ENCODE measurements around the gene GNG8. TPM values are rescaled to one million over a fixed set of nuclear protein-coding genes. Genes with fewer than 3 reads are reported as not detected.

GNG8 gene
- total RNA-seq, 1 donor from 2014 or later: 13.3 TPM

GRCh38 chr19:46608178-46608577 is 27.8 kb downstream of the GNG8 start:
- Mint-ChIP-seq H3K4me3 (no peak overlapping the region), H3K4me1 (peaks cover 41% of the 10 kb centered on the region)

DNA sequence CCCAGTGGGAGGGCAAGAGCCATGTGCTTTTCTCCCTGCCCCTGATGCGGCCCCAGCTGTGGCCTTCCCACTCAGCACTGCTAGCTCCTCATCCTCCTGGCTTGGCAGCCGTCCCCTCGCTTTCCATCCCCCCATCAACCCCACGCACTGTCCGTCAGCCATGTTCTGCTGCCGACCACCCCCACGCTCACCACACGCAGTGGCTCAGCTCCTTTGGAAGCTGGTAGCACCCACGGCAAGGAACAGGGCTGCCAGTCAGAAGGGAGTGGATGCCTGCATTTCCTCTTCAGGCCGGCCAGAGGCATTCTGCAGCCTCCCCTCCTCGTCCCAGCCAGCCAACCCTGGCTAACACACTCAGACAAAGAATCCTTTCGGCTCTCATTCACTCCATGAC is 28.6 kb downstream of the GNG8 start:
- intact Hi-C loops (cut with micrococcal nuclease): no loop called here
- Mint-ChIP-seq H3K4me3 (no peak overlapping the region), H3K9me3 (no peaks in the 10 kb centered on the region), H3K27me3 (no peaks in the 10 kb centered on the region), H3K4me1 (peaks cover 43% of the 10 kb centered on the region), H3K27ac (no peak overlapping the region), H3K36me3 (ENCODE audit: low read depth) (peaks cover 64% of the 10 kb centered on the region)
- no peak for DNase-seq

More at GRCh38 chr19:46608178-46608577, 27.8 kb downstream of the GNG8 start:
- no peak for DNase-seq
- intact Hi-C loops (cut with micrococcal nuclease): no loop called here
- Mint-ChIP-seq H3K27me3 (no peaks in the 10 kb centered on the region), H3K36me3 (ENCODE audit: low read depth) (peaks cover 60% of the 10 kb centered on the region), H3K9me3 (no peaks in the 10 kb centered on the region), H3K27ac (no peak overlapping the region)

GRCh38 chr19:46606681-46607447 is 29.1 kb downstream of the GNG8 start:
- H3K4me1 Mint-ChIP-seq: peaks cover 37% of the 10 kb centered on the region
- H3K27me3 Mint-ChIP-seq: no peaks in the 10 kb centered on the region
- peak overlapping the region; percentile 3 for H3K27ac Mint-ChIP-seq
- peaks cover 70% of the 10 kb centered on the region for H3K36me3 Mint-ChIP-seq (ENCODE audit: low read depth)
- intact Hi-C loops (cut with micrococcal nuclease): no loop called here
- no peak for DNase-seq
- H3K4me3 Mint-ChIP-seq: no peak overlapping the region
- no peaks in the 10 kb centered on the region for H3K9me3 Mint-ChIP-seq

DNA sequence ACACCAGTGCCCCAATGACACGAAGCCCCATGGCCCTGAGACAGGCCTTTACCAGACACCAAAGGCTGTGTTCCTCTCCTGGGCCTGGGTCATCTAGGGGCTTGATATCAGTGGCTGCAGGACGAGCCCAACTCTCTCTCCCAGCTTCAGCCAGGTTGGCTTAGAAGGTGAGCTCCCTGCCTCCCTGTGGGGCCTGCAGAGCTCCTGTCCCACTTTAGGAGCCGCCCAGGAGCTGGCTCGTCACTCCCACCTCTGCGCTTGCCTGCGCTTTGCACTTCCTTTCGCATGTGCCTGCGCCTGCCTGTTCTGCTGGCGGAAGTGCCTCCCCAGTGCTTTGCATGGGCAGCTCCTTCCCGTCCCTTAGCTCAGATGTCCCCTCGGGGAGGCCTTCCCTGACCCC is 30.0 kb downstream of the GNG8 start:
- H3K27ac Mint-ChIP-seq: no peak overlapping the region
- no peaks in the 10 kb centered on the region for H3K9me3 Mint-ChIP-seq
- H3K27me3 Mint-ChIP-seq: no peaks in the 10 kb centered on the region
- H3K4me1 Mint-ChIP-seq: peaks cover 29% of the 10 kb centered on the region
- no peak for DNase-seq
- peaks cover 63% of the 10 kb centered on the region for H3K36me3 Mint-ChIP-seq (ENCODE audit: low read depth)
- intact Hi-C loops (cut with micrococcal nuclease): no loop called here
- no peak overlapping the region for H3K4me3 Mint-ChIP-seq

GRCh38 chr19:46605356-46605821 is 30.6 kb downstream of the GNG8 start:
- Mint-ChIP-seq H3K27ac (no peak overlapping the region), H3K36me3 (ENCODE audit: low read depth) (peaks cover 57% of the 10 kb centered on the region), H3K4me3 (no peak overlapping the region), H3K9me3 (no peaks in the 10 kb centered on the region), H3K27me3 (no peaks in the 10 kb centered on the region), H3K4me1 (peaks cover 25% of the 10 kb centered on the region)
- intact Hi-C loops (cut with micrococcal nuclease): no loop called here
- no peak for DNase-seq

- no peak overlapping the region for H3K4me3 Mint-ChIP-seq
- peaks cover 3% of the 10 kb centered on the region for H3K9me3 Mint-ChIP-seq
- peaks cover 52% of the 10 kb centered on the region for H3K36me3 Mint-ChIP-seq (ENCODE audit: low read depth)
- H3K27ac Mint-ChIP-seq: no peak overlapping the region
- H3K27me3 Mint-ChIP-seq: no peaks in the 10 kb centered on the region
- intact Hi-C loops (cut with micrococcal nuclease): loop anchor here (5.0 kb wide), 2 partner anchors 78 to 507 kb away; partner anchors contain the start of gene ZC3H4
- H3K4me1 Mint-ChIP-seq: peaks cover 28% of the 10 kb centered on the region
- DNase-seq: no peak
Observed at GRCh38 chr19:46604781-46605355, 31.1 kb downstream of the GNG8 start.

GRCh38 chr19:46603752-46604231 is 32.2 kb downstream of the GNG8 start:
- Mint-ChIP-seq H3K27ac (peak overlapping the region; percentile 100), H3K9me3 (peaks cover 4% of the 10 kb centered on the region), H3K4me3 (peak overlapping the region; percentile 97), H3K4me1 (peaks cover 23% of the 10 kb centered on the region), H3K27me3 (no peaks in the 10 kb centered on the region), H3K36me3 (ENCODE audit: low read depth) (peaks cover 43% of the 10 kb centered on the region)
- DNase-seq: no peak
- intact Hi-C loops (cut with micrococcal nuclease): loop anchor here (1.0 to 5.0 kb wide), 4 partner anchors 8 to 509 kb away; partner anchors contain the start of gene ZC3H4

DNA sequence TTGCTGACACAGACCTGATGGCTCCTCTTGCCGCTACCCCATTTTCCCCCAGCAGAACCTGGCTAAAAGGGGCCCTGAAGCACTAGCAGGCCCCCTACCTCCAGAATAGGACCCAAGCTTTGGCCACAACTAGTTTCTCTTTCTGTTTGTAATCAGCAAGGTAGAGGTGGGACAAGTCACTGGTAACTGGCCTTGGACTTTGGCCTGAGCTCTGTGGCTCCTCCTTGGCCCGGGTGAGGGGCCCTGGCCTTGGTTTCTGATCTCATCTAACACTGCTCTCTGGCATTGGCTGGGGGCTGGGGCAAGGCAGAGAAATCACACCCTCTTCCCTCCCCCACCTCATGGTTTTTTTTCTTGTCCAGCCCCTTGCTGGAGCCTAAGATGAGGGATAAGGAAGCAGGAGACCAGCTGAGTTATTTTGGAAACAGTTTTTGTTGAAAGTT is 32.8 kb downstream of the GNG8 start:
- intact Hi-C loops (cut with micrococcal nuclease): loop anchor here (1.0 to 5.0 kb wide), 4 partner anchors 8 to 509 kb away; partner anchors contain the start of gene ZC3H4
- H3K36me3 Mint-ChIP-seq (ENCODE audit: low read depth): peaks cover 43% of the 10 kb centered on the region
- H3K27ac Mint-ChIP-seq: peak overlapping the region; percentile 100
- peaks cover 23% of the 10 kb centered on the region for H3K4me1 Mint-ChIP-seq
- H3K9me3 Mint-ChIP-seq: peaks cover 8% of the 10 kb centered on the region
- H3K4me3 Mint-ChIP-seq: peak overlapping the region; percentile 97
- no peaks in the 10 kb centered on the region for H3K27me3 Mint-ChIP-seq
- no peak for DNase-seq

DNA sequence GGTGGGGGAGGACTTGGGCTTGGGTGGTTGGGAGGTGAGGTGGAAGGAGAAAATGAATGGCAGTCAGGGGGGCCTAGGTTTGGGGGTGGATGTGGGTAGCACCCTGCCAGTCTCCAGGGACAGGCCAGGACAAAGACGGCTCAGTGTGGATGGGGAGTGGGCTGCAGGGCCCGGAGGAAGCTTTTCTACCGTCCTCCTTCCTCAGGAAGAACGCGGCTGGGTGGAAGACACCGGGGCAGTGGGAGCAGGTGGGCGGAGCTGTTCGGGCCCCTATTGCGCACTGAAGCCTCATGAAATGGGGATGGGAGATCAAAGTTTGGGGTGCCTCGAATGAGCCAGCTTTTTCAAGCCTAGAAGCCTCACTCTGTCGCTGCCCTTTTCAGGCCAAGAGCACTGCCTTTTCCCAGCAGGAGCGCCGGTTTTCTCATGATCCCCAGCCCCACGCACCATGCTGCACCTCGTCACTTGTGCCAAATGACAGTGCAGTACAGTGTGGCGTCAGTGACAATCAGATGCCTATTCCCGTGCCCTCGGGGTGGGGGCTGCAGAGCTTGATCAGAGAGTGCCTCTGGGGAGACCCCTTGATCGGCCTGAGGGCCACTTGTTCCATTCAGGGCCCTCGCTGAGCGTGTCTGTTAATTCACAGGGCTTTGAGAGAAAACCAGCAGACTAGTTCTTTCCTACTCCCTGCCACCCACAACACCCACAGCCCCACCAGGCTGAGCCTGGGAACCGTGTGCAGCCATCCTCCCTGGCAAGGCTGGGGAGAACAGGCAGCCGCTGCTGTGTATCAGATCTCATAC is 33.4 kb downstream of the GNG8 start:
- Mint-ChIP-seq H3K4me1 (peaks cover 23% of the 10 kb centered on the region), H3K36me3 (ENCODE audit: low read depth) (peaks cover 38% of the 10 kb centered on the region), H3K4me3 (peak overlapping the region; percentile 97), H3K27me3 (no peaks in the 10 kb centered on the region), H3K27ac (peak overlapping the region; percentile 100), H3K9me3 (peaks cover 14% of the 10 kb centered on the region)
- peak; percentile 82 for DNase-seq
- intact Hi-C loops (cut with micrococcal nuclease): loop anchor here (1.0 to 5.0 kb wide), 4 partner anchors 9 to 510 kb away; partner anchors contain the start of gene ZC3H4

DNA sequence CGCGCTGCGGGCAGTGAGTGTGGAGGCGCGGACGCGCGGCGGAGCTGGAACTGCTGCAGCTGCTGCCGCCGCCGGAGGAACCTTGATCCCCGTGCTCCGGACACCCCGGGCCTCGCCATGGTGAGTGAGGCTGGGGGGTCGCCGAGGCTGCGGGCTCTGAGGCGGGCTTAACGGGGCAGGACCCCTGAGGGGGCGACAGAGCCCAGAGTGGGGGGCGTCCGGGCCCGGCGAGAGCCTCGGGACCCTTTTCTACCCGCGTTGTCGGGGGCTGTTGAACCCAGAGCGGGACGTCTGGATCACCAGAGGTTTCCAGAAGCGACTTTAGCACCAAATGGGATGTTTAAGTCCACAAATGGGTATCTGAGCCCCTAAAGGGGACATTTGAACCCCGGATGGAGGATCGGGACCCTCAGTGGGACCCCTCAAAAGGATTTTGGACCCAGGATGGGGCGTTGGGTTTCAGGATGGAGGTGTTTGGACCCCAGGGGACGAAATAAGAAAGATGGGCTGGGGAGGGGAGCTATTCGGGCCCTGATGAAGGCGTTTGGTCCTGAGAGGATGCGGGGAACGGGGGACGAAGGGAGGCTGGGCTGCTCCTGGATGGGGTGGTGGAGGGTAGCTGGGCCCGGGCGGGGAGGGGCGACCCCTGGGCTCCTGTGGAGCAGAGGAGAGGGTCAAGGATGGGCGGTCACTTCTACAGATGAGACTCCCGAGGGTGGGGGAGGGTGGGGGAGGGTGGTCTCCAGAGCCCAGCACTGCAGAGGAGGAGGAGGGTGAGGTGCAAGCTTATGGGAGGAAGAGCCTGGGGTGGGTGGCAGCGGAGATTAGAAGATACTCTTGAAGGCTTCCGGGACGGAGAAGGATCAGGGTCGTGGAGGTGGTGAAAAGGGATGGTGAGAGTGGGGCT is 34.4 kb downstream of the GNG8 start, which contains the start of gene CALM3:
TSS of gene CALM3 (plus strand) at position 13 of the 907 bp plus-strand sequence. CDS start at position 118, 105 bp downstream.
- peak; percentile 70 for DNase-seq
- peaks cover 16% of the 10 kb centered on the region for H3K9me3 Mint-ChIP-seq
- peaks cover 30% of the 10 kb centered on the region for H3K36me3 Mint-ChIP-seq (ENCODE audit: low read depth)
- no peaks in the 10 kb centered on the region for H3K27me3 Mint-ChIP-seq
- peaks cover 22% of the 10 kb centered on the region for H3K4me1 Mint-ChIP-seq
- intact Hi-C loops (cut with micrococcal nuclease): loop anchor here (2.0 to 5.0 kb wide), 4 partner anchors 15 to 699 kb away; partner anchors contain the start of genes MYPOP and ZC3H4
- peak within 1 kb of the TSS; percentile 100 for H3K27ac Mint-ChIP-seq
- peak within 1 kb of the TSS; percentile 97 for H3K4me3 Mint-ChIP-seq

GRCh38 chr19:46600384-46601317 is 35.4 kb downstream of the GNG8 start:
- H3K27me3 Mint-ChIP-seq: no peaks in the 10 kb centered on the region
- H3K4me3 Mint-ChIP-seq: peak overlapping the region; percentile 97
- peaks cover 18% of the 10 kb centered on the region for H3K4me1 Mint-ChIP-seq
- peak overlapping the region; percentile 100 for H3K27ac Mint-ChIP-seq
- intact Hi-C loops (cut with micrococcal nuclease): loop anchor here (2.0 to 5.0 kb wide), 3 partner anchors 73 to 698 kb away; partner anchors contain the start of genes MYPOP and ZC3H4
- peaks cover 24% of the 10 kb centered on the region for H3K36me3 Mint-ChIP-seq (ENCODE audit: low read depth)
- DNase-seq: peak; percentile 99
- H3K9me3 Mint-ChIP-seq: peaks cover 16% of the 10 kb centered on the region

All from activated CD4-positive, alpha-beta T cell treated with anti-CD3 and anti-CD28 coated beads, Interleukin-2, amount 10 ng/mL, durations not matched to agents 24 days and 14 days (primary cell).